ENCODE measurements around the gene TEC. TPM values are rescaled to one million over a fixed set of nuclear protein-coding genes. Genes with fewer than 3 reads are reported as not detected.

TEC gene
- total and polyA plus RNA-seq, 7 donors = 0.80 to 2.0 (median 0.92) TPM

DNA sequence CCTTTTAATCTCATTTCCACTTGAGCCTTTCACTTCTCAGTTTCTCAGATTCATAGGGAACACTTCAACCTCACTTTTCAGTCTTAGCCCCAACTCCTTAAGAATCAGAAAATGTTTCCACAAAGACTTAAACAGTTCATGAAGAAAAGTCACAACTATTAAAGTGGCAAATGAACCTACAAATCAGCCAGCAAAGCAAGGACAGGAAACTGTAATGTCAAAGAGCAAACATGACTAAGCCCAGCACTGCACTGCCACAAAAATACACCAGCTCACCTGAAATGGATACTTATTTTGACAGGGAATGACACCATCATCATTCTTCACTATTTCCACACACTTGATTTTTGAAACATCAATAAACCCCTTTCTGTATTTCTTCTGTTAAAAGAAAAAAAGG, 93.8 kb downstream of the TEC start:
- intact Hi-C loops (cut with DNase I) = loop anchor here in 1 of 2 donors (10.0 kb wide), 1 partner anchor 99 kb away; no protein-coding TSS in a partner anchor
- DNase-seq (no peak), ATAC-seq (no peak)
- Histone ChIP-seq H3K9me3 (no peaks in the 10 kb centered on the region), H3K36me3 (ENCODE audit: insufficient read depth in 1 of 2, low read depth in 1 of 2) (no peaks in the 10 kb centered on the region), H3K27me3 (ENCODE audit: insufficient read depth in 3 of 3, low read length in 2 of 3) (no peaks in the 10 kb centered on the region), H3K4me3 (no peak overlapping the region), H3K4me1 (peaks cover 9% of the 10 kb centered on the region), H3K27ac (no peak overlapping the region)
- TF ChIP-seq, protein P1, sequence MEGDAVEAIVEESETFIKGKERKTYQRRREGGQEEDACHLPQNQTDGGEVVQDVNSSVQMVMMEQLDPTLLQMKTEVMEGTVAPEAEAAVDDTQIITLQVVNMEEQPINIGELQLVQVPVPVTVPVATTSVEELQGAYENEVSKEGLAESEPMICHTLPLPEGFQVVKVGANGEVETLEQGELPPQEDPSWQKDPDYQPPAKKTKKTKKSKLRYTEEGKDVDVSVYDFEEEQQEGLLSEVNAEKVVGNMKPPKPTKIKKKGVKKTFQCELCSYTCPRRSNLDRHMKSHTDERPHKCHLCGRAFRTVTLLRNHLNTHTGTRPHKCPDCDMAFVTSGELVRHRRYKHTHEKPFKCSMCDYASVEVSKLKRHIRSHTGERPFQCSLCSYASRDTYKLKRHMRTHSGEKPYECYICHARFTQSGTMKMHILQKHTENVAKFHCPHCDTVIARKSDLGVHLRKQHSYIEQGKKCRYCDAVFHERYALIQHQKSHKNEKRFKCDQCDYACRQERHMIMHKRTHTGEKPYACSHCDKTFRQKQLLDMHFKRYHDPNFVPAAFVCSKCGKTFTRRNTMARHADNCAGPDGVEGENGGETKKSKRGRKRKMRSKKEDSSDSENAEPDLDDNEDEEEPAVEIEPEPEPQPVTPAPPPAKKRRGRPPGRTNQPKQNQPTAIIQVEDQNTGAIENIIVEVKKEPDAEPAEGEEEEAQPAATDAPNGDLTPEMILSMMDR (IDR thresholded peaks at IDR 0.05) = no peak

DNA sequence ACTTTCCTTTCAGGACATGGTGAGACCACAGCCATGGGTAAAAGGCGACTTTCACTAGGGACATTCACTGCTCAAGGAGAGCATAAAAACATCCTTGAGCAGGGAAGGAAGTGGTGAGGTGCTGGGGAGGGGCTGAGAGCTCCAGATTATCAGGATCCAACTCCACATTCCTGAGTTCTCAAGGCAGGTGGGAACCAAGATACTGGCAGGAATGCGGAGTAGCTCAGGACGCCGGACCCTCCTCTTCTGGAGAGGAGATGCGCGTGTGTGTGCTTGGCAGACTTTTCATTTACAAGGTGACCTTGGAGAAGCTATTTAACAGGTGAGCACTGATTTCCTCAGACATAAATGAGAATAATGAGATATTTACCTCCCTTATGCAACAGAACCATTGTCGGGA, 94.3 kb downstream of the TEC start:
- DNase-seq = no peak
- WGBS, 3 donors = 55 to 77% (median 72%) methylated on average over 7 of the region's 7 CpGs
- H3K4me3 ChIP-seq = no peak overlapping the region
- no peaks in the 10 kb centered on the region for H3K27me3 ChIP-seq (ENCODE audit: insufficient read depth in 3 of 3, low read length in 2 of 3)
- intact Hi-C loops (cut with DNase I) = loop anchor here in 1 of 2 donors (10.0 kb wide), 1 partner anchor 99 kb away; no protein-coding TSS in a partner anchor
- H3K27ac ChIP-seq = no peak overlapping the region
- H3K36me3 ChIP-seq (ENCODE audit: insufficient read depth in 1 of 2, low read depth in 1 of 2) = no peaks in the 10 kb centered on the region
- H3K4me1 ChIP-seq = peaks cover 9% of the 10 kb centered on the region
- no peaks in the 10 kb centered on the region for H3K9me3 ChIP-seq
- TF ChIP-seq, protein P1 (IDR thresholded peaks at IDR 0.05) = no peak
- no peak for ATAC-seq

DNA sequence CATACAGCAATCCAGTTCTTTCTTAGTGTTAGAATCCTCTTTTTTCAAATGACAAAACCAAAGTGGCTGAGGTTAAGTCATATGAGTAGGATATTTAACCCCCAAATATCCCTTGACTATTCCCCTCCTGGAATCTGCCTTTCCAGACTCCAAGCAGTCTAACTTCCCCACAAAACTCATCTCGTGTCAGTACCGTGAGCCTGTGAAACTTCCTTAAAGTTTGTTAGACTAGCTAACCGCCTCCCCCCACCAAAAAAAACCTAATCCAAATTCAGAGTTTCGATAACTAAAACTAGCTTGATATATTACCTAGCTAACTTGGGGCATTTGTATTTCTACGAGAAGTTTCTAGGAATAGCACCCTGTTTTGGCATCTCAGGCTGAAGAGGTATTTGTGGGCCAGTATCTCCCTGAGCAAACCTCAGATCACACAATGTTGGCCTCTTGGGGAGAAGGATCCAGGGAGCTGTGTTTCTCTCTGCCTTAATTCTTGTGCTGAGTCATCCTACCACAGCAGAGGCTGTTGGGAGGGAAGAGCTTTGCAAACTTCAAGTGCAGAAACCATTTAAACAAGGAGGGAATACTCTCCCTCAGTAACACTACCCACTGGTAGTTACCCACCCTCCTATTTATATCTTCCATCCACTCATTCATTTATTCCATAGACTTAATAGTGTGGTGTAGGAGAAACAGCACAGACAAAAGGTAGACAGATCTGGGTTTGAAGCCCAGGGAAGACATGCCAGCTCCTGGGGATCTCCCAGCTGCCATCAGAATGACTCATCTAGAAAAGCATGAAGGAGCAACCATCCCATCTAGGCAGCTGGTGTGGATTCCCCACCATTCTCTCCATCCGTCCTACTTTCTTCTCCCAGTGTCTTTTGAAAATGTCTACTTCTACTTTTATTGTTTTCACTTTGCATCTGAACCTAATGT, 96.3 kb downstream of the TEC start:
- no peak overlapping the region for H3K4me3 ChIP-seq
- TF ChIP-seq, protein P1 (IDR thresholded peaks at IDR 0.05) = no peak
- H3K27me3 ChIP-seq (ENCODE audit: insufficient read depth in 3 of 3, low read length in 2 of 3) = no peaks in the 10 kb centered on the region
- H3K36me3 ChIP-seq (ENCODE audit: insufficient read depth in 1 of 2, low read depth in 1 of 2) = no peaks in the 10 kb centered on the region
- peaks cover 16% of the 10 kb centered on the region for H3K4me1 ChIP-seq
- no peaks in the 10 kb centered on the region for H3K9me3 ChIP-seq
- no peak for DNase-seq
- 74 to 78% (median 76%) methylated on average over 6 of the region's 6 CpGs for WGBS, 3 donors
- ATAC-seq = peak in 3 of 4 donors; percentile 64 to 84 (median 67)
- intact Hi-C loops (cut with DNase I) = loop anchor here in 1 of 2 donors (10.0 kb wide), 1 partner anchor 101 kb away; no protein-coding TSS in a partner anchor
- H3K27ac ChIP-seq = peak overlapping the region; percentile 46

DNA sequence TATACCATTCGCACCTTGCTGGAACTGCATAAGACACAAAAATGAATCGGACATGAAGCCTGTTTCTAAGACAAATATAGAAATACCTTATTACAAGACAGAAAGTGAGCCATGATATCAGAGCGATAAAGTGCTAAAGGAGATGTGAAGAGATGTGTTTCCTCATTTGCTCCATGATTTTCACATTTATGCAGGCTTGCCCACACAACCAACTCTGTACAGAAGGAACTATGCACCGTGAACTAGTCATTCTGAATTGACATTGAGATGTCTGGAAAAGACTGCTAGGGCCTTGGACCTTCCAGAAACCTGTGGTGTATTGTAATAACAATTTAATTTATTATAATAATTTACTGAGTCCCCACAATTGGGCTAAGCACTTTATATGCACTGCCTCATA, 97.0 kb downstream of the TEC start:
- Histone ChIP-seq H3K4me1 (peaks cover 16% of the 10 kb centered on the region), H3K27me3 (ENCODE audit: insufficient read depth in 3 of 3, low read length in 2 of 3) (no peaks in the 10 kb centered on the region), H3K4me3 (no peak overlapping the region), H3K36me3 (ENCODE audit: insufficient read depth in 1 of 2, low read depth in 1 of 2) (no peaks in the 10 kb centered on the region), H3K27ac (no peak overlapping the region), H3K9me3 (no peaks in the 10 kb centered on the region)
- 71 to 85% (median 76%) methylated on average over 4 of the region's 4 CpGs for WGBS, 3 donors
- DNase-seq = no peak
- TF ChIP-seq, protein P1 (IDR thresholded peaks at IDR 0.05) = no peak
- ATAC-seq = no peak
- intact Hi-C loops (cut with DNase I) = loop anchor here in 1 of 2 donors (10.0 kb wide), 1 partner anchor 102 kb away; no protein-coding TSS in a partner anchor

Measured in psoas muscle (tissue), 8 donors.